Measurements from ENCODE around the gene SIPA1L3.

SIPA1L3 gene

DNA sequence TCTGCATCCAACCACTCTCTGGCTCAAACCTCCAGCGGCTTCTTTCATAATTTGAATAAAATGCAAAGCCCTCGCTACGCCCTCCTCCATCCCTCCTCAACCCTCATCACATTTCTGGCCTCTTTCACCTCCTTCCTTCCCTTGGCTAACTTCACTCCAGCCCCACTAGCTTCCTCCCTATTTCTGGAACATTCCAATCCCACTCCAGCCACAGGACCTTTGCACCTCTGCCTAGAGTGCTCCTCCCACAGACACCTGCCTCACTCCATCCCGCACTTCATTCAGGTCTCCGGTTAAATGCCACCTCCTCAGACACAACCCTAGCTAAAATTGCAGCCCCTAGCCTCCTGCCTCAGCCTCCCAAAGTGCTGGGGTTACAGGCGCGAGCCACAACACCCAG, 324.9 kb downstream of the SIPA1L3 start:
- DNase-seq (ENCODE audit: low read depth, low spot score): no peak

DNA sequence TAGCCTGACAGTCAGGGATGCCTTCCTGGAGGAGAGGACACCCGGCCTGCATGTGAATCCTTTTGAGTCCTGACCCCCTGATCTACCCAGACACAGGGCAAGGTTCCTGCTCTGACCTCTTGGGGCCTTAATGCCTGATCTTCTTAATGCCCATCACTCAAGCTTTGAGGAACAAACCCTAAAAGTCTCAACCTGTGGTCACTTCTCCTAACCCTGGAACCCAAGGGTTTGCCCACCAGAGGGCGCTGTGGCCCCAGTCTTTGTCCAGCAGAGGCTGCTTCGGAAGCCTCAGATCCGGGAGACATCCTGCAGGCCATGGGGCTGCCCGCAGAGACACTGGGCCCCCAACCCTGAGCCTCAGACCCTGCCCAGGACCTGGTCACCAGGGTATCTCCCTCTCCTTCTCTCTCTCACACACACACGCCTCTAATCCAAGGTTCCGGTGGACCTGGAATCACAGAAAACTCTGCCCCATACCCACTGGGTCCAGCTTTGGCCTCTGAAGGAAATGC, 326.8 kb downstream of the SIPA1L3 start:
- peak; percentile 86 for DNase-seq (ENCODE audit: low read depth, low spot score)

DNA sequence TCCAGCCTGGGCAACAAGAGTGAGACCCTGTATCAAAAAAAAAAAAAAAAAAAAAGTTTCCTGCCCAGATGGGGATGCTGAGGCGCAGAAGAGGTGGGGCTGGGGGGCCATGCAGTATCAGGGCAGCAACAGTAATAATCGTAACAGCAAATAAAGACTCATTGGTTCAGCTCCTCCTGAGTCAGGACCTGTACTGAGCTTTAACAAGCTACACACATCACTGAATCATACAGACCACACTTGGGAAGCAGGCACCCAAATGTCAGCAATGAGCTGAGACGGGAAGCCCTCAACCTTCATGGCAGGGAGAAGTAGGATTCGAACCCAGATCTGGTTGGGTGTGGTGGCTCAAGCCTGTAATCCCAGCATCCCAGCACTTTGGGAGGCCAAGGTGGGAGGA, 327.6 kb downstream of the SIPA1L3 start:
- no peak for DNase-seq (ENCODE audit: low read depth, low spot score)

DNA sequence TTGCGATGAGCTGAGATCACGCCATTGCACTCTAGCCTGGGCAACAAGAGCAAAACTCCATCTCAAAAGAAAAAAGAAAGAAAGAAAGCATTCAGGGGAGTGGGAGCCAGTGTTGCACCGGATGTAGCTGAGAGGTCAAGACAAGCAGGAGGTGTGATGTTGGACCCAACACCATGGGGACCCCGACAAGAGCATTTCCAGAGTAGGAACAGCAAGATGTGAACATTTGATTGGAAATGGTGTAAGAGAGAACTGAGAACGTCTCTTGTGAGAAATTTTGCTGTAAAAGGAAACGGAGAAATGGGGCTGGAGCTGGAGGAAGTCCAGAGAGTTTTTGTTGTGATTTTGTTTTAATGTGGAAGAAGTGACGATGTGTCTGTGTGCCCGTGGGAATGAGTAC, 332.8 kb downstream of the SIPA1L3 start:
- DNase-seq (ENCODE audit: low read depth, low spot score): no peak

DNA sequence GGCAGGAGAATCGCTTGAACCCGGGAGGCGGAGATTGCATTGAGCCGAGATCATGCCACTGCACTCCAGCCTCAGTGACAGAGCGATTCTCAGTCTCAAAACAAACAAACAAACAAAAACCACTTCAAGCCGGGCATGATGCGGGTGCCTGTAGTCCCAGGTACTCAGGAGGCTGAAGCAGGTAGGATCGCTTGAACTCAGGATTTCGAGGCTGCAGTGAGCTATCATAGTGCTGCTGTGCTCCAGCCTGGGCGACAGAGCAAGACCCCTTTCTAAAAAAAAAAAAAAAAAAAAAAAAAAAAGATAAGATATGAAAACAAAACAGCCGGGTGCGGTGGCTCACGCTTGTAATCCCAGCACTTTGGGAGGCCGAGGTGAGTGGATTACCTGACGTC, 336.3 kb downstream of the SIPA1L3 start:
- DNase-seq (ENCODE audit: low read depth, low spot score): no peak

DNA sequence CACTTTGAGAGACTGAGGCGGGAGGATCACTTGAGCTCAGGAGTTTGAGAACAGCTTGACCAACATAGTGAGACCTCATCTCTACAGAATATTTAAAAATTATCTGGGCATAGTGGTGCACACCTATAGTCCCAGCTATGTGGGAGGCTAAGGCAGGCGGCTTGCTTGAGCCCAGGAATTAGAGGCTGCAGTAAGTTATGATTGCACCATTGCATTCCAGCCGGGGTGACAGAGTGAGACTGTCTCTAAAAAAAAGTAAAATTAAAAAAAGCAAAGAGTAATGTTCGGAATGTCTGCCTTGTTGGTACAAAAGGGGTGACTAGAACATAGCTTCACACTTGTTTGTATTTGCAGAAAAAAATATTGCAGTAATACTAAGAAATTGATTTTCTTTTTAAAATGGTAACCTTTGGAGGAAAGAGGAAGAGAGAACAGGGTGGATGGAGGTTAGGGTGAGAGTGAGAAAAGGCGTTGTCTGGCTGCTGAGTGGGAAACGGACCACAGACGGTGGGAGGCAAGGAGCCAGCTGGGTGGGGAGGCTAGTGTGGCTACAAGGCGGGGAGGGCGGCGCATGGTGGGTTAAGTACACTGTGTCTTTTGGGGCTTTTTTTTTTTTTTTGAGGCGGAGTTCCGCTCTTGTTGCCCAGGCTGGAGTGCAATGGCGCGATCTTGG, 339.0 kb downstream of the SIPA1L3 start:
- DNase-seq (ENCODE audit: low read depth, low spot score): no peak

DNA sequence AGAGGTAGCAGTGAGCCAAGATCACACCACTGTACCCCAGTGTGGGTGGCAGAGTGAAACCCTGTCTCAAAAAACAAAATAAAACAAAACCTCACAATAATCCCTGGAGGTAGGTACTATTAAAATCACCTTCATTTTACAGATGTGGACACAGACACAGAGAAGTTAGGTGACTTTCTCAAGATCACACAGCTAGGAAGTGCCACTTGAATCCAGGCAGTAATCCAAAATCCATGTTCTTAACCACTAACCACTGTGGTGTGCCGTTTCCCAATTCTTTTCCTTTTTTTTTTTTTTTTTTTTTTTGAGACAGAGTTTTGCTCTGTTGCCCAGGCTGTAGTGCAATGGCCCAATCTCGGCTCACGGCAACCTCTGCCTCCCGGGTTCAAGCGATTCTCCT, 340.1 kb downstream of the SIPA1L3 start:
- no peak for DNase-seq (ENCODE audit: low read depth, low spot score)

DNA sequence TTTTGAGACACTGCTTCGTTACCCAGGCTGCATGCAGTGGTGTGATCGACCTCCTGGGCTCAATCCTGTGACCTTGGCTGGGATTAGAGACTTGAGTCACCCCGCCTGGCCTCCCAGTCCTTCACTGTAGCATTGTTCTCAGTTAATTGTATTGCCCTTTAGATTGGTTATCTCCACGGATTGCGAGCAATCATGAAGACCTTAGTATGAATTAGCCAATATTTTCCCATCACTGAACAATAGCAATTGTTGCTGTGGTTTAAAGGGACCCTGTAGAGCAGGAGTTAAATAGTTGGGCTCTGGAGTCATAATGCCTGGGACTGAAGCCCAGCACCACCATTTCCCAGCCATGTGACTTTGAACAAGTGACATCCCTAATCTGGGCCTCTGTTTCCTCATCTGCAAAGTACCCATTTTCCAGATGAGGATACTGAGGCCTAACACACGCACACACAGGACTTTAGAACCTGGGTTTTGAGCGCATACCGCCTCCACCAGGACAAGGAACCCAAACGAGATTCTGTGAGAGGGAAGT, 340.8 kb downstream of the SIPA1L3 start:
- DNase-seq (ENCODE audit: low read depth, low spot score): no peak

DNA sequence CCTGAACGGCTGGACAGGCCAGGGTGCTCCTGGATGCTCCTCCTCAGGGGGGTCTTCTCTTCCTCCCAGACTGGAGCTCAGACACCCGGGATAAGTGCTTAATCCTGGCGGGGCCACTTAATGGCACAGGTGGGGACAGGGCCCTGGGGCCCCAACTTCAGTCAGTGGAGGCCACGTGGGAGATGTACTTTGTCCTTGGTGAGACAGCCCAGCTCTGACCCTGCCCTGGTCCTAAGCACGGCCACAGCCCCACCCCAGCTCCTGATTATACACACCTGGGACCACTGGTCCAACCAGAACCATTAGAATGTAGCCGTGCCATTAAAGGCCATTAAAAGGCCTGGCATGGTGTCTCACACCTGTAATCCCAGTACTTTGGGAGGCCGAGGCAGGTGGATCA, 341.4 kb downstream of the SIPA1L3 start:
- DNase-seq (ENCODE audit: low read depth, low spot score): no peak

DNA sequence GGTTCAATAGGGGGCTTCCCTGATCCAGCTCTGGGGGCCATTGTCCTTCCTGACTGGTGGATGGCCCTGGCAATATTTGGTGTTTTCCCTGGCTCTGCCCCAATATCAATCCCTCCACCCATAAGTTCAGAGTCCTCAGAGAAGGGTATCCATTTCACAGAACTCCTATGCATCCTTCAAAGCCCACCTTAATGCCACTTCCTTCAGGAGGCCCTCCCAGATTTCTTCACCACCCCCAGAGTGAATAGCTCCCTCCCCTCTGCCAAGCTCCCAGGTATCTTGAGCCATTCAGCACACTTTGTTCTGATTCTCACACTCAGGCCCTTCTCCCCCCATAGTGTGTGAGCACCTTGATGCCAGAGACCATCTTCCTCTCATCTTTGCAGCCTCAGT, 343.4 kb downstream of the SIPA1L3 start:
- no peak for DNase-seq (ENCODE audit: low read depth, low spot score)

DNA sequence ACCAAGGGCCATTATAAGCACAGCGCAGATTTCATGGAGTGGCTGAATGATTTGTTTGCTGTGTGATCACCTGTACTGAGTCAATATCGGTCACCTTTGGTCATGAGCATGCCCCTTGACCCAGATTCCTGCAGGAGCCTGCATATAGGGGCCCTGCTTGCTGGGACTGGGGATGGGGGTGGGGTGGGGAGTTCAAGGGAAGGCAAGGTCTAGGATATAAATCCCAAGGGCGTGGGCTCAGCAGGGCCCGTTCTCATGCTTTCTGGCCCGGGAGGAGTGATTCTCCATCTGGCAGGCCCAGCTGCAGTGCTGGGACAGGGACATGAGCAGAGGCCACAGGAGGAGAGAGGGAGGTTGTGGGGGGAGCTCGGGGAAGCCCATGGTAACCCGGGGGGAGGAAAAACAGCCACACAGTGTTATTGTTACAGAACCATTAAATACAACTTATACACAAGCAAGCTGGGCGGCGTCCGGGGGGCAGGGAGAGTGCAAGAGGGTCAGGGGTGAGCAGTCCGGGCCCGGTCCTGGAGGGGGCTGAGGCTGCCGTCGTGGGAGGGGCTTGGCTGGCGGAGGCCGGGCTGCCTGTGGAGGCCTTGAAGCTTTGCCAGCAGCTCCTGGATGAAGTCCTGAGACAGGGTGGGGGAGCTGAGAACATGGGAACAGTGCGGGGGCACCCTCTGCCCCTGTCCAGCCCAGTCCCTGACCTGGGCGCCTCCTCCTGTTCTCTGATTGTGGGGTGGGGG, 344.0 kb downstream of the SIPA1L3 start:
- DNase-seq (ENCODE audit: low read depth, low spot score): no peak

DNA sequence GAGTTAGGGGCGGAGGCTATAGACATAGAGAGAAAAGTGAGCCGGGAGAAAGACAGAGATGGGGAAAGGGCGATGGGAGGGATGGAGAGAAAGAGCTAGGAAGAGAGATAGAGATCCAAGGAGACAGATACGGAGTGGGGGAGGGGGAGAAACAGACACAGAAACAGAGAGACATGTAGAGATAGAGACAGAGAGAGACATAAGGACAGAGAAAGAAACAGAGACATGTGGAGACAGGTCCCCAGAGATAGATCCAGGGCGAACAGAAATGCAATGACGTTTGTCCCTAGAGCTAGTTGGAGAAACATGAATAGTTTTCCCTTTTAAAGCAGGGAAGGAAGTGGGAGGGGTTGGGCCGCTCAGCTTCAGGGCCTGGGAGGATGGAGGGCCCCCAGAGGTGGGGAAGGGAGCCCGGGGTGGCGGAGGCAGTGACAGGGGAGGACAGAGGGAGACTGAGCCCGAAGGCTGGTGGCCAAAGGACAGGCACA, 344.6 kb downstream of the SIPA1L3 start:
- no peak for DNase-seq (ENCODE audit: low read depth, low spot score)

DNA sequence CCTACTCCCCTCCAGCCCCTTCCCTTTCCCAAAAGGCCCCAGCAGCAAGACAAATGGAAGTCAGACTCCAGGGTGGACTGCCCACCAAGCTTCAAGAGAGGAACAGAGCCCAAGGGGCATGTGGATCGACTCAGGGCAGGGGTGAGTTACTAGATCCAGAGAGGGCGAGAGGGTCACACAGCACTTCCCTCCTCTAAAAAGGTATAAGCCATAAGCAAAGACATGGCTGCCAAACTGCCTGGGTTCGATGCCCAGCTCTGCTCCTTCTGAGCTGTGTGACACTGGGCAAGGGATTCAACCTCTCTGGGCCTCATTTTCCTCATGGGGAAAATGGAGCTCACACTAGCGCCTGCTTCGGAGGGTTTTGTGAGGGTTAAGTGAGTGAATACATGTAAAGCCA, 345.4 kb downstream of the SIPA1L3 start:
- no peak for DNase-seq (ENCODE audit: low read depth, low spot score)

DNA sequence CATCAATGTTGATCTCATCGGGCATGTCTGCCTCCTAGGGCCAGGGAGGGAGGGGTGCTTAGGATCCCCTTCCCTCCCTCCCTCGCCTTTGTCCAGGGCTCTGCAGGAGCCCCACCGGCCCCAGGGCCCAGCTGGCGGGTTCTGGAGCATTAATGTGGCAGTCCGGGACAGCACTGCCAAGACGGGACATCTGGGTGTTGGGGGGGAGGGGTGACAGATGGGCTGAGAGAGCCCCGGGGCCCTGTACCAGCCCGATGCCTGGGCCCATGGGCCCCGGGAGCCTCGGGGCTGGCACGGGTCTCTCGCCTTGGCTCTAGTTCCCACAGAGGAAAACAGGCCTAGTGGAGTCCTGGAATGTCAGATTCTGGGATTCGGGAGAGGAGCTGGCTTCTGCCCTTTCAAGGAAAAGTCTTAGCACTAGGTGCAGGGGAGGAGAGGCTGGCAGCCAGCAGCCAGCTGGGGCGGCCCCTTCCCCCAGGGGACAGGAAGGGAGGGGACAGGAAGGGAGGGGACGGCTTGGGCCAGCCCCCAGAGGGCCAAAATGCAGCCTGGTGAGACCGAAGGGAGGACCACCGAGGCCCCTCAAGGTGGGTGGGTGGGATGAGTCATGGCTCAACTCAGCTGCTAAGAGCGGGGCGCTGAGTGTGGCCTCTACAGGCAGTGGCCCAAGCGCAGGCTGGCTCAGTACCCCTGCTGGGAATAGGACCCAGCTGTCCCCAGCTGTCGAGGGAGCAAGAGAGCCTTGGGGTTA, 346.1 kb downstream of the SIPA1L3 start:
- peak; percentile 58 for DNase-seq (ENCODE audit: low read depth, low spot score)

DNA sequence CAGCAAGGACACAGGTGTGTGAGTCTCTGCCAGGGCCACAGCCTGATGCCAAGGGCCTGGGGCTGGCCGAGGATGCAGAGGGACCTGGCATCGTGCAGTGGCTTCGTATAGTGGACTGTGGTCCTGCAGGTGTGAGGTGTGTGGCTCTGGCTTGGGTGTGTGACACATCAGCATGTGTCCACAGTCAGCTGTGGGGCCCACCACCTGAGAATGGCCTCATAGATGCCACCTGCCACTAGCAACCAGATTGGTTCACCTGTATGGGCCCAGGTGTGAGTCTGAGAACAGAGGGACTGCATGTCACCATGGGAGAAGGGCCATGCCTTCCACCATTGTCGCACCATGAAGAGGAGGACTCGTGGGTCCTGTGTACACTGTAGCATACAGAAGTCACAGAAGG, 346.8 kb downstream of the SIPA1L3 start:
- DNase-seq (ENCODE audit: low read depth, low spot score): no peak

DNA sequence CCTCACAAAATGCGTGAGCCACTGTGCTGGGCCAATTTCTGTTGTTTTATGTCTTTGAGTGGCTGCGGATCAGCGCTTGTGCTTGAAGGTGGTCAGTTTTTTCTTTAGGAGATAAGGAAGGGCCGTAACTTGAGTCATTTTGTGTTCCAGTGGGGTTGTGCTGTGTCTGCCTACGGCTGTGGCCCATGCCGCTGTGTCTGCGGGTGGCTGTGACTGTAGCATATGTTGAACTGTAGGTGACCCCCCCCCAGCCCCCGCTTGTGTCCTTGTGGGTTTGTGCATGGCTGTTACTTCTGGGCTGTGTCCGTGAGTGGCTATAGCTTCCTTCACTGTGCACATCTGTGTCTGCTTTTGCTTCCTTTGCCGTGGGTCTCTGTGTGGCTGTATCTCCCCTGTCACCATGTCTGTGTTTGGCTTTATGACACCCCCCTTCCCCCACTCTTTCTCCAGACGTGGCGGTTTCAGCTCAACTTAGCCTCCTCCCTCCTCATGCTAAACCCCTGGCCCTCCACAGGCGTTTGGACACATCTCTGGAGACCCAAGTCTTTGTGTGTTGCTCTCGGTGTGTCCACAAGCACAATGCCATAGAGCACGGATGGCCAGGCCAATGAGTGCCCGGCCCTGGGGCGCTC, 348.5 kb downstream of the SIPA1L3 start:
- DNase-seq (ENCODE audit: low read depth, low spot score): peak; percentile 37

Data from ELF-1 (cell line).